ENCODE results near the gene PSMD1.

DNA sequence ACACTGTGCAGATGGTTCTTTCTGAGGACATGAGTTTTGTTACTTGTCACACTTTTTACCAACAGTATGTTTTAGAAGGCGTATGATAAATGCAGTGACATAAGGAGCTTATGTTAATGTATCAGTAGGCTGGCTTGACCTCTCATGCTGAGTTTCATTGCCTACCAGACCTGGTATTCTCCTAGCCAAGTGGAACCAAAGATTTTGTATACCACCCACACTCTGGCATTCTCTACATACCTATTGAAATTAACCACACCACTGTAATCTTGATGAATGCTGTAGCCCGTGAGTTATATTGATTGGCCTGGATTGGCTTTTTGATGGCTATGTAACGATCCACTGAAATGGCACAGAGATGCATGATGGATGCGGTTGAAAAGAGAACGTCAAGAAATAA, 56.8 kb downstream of the PSMD1 start:
- TF ChIP-seq SIN3A (IDR thresholded peaks at IDR 0.05; ENCODE audit: borderline replicate concordance, insufficient read depth, low read length) (no peak), POLR2AphosphoS5 (IDR thresholded peaks at IDR 0.05; ENCODE audit: low read depth, low read length) (no peak), TAF1 (IDR thresholded peaks at IDR 0.05; ENCODE audit: borderline replicate concordance, insufficient read depth, low read length) (no peak)
- TF ChIP-seq, protein P1, sequence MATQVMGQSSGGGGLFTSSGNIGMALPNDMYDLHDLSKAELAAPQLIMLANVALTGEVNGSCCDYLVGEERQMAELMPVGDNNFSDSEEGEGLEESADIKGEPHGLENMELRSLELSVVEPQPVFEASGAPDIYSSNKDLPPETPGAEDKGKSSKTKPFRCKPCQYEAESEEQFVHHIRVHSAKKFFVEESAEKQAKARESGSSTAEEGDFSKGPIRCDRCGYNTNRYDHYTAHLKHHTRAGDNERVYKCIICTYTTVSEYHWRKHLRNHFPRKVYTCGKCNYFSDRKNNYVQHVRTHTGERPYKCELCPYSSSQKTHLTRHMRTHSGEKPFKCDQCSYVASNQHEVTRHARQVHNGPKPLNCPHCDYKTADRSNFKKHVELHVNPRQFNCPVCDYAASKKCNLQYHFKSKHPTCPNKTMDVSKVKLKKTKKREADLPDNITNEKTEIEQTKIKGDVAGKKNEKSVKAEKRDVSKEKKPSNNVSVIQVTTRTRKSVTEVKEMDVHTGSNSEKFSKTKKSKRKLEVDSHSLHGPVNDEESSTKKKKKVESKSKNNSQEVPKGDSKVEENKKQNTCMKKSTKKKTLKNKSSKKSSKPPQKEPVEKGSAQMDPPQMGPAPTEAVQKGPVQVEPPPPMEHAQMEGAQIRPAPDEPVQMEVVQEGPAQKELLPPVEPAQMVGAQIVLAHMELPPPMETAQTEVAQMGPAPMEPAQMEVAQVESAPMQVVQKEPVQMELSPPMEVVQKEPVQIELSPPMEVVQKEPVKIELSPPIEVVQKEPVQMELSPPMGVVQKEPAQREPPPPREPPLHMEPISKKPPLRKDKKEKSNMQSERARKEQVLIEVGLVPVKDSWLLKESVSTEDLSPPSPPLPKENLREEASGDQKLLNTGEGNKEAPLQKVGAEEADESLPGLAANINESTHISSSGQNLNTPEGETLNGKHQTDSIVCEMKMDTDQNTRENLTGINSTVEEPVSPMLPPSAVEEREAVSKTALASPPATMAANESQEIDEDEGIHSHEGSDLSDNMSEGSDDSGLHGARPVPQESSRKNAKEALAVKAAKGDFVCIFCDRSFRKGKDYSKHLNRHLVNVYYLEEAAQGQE (IDR thresholded peaks at IDR 0.05; ENCODE audit: insufficient read depth in 1 of 2, low read depth in 2 of 2, low read length in 2 of 2) = no peak

Measured in PFSK-1 (cell line).